ENCODE measurements around the gene PTPRM.

PTPRM gene

DNA sequence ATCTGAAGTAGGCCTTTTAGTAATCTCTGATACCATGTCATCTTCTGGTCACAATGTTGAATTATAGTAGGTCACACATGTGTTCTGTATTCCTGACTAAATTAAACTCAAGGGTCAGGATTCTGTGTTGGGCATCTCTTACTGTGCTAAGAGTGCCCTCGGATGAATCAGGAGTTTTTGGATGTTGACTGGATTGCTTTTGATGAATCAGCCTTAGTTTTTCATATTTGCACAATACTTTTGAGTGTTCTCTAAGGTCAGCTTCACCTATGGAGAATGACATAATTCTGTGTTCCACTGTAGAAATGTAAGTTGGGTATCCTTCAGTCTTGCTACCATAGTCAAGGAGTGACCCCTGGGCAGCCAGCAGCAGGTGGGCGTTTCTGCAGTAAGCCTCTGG is 190.1 kb downstream of the PTPRM start:
- Histone ChIP-seq H3K9ac (ENCODE audit: low read depth, low read length) (no peak overlapping the region), H3K27ac (ENCODE audit: low read depth, low read length) (no peak overlapping the region), H3K4me1 (ENCODE audit: control insufficient read depth, insufficient read depth, low read length) (no peaks in the 10 kb centered on the region; the same call in 1 of the 2 replicates)

GRCh38 chr18:7758764-7759163 is 191.6 kb downstream of the PTPRM start:
- Histone ChIP-seq H3K36me3 (ENCODE audit: control insufficient read depth, insufficient read depth, low read length) (no peaks in the 10 kb centered on the region), H3K4me1 (ENCODE audit: control insufficient read depth, insufficient read depth, low read length) (no peaks in the 10 kb centered on the region; the same call in 1 of the 2 replicates), H3K27ac (ENCODE audit: low read depth, low read length) (no peak overlapping the region), H3K4me3 (ENCODE audit: low read depth, low read length) (no peak overlapping the region), H3K9me3 (ENCODE audit: control insufficient read depth, insufficient read depth, low read length) (no peaks in the 10 kb centered on the region), H3K27me3 (ENCODE audit: control insufficient read depth, insufficient read depth, low read length) (no peaks in the 10 kb centered on the region), H3K9ac (ENCODE audit: low read depth, low read length) (no peak overlapping the region)

More for the DNA sequence above, 190.1 kb downstream of the PTPRM start:
- H3K9me3 ChIP-seq (ENCODE audit: control insufficient read depth, insufficient read depth, low read length), result no peaks in the 10 kb centered on the region
- no peak overlapping the region for H3K4me3 ChIP-seq (ENCODE audit: low read depth, low read length)
- H3K27me3 ChIP-seq (ENCODE audit: control insufficient read depth, insufficient read depth, low read length), result no peaks in the 10 kb centered on the region
- H3K36me3 ChIP-seq (ENCODE audit: control insufficient read depth, insufficient read depth, low read length), result no peaks in the 10 kb centered on the region

GRCh38 chr18:7760967-7761948 is 194.1 kb downstream of the PTPRM start:
- Histone ChIP-seq H3K36me3 (ENCODE audit: control insufficient read depth, insufficient read depth, low read length) (no peaks in the 10 kb centered on the region), H3K4me1 (ENCODE audit: control insufficient read depth, insufficient read depth, low read length) (peaks cover 22% of the 10 kb centered on the region), H3K9ac (ENCODE audit: low read depth, low read length) (no peak overlapping the region)

DNA sequence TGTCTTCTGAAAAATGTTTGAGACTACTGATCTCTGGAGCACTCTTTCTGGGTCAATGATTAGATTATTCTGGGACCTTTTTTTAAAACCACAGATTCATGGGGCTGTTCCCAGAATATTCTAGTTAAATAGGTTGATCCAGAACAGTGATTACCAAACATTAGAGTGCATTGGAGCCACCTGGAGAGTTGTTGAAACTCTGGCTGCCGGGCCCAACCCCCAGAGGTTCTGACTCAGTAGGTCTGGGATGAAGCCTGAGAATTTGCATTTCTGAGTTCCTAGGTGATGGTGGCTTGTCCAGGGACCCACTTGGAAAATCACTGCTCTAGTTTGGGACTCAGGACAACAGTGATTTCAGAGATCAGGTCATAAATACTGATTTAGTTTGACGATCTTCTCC is 197.3 kb downstream of the PTPRM start:
- H3K9me3 ChIP-seq (ENCODE audit: control insufficient read depth, insufficient read depth, low read length), result no peaks in the 10 kb centered on the region
- H3K27me3 ChIP-seq (ENCODE audit: control insufficient read depth, insufficient read depth, low read length), result no peaks in the 10 kb centered on the region
- peaks cover 25% of the 10 kb centered on the region for H3K4me1 ChIP-seq (ENCODE audit: control insufficient read depth, insufficient read depth, low read length)
- H3K36me3 ChIP-seq (ENCODE audit: control insufficient read depth, insufficient read depth, low read length), result no peaks in the 10 kb centered on the region
- H3K27ac ChIP-seq (ENCODE audit: low read depth, low read length), result no peak overlapping the region
- no peak overlapping the region for H3K9ac ChIP-seq (ENCODE audit: low read depth, low read length)
- H3K4me3 ChIP-seq (ENCODE audit: low read depth, low read length), result no peak overlapping the region

More at GRCh38 chr18:7760967-7761948, 194.1 kb downstream of the PTPRM start:
- no peaks in the 10 kb centered on the region for H3K27me3 ChIP-seq (ENCODE audit: control insufficient read depth, insufficient read depth, low read length)
- H3K27ac ChIP-seq (ENCODE audit: low read depth, low read length), result no peak overlapping the region
- no peak overlapping the region for H3K4me3 ChIP-seq (ENCODE audit: low read depth, low read length)
- no peaks in the 10 kb centered on the region for H3K9me3 ChIP-seq (ENCODE audit: control insufficient read depth, insufficient read depth, low read length)

DNA sequence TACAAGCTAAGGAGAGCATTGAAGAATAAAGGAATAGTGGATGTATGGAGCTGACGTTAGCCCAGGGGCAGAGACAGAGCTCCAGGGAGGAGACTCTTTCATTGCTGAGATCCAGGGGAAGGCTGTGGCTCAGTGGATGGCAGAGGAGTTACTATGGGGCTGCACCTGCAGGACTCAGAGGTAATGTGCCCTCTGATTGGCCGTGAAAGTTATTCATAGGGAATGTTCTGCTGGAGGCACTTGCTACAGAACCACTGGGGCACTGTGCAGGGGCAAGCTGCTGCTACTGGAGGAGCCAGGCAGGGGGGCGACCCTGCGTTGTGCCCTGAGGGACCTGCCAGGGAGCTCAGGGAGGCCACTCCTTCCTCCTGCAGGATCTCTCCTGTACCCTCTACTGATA is 199.2 kb downstream of the PTPRM start:
- Histone ChIP-seq H3K4me3 (ENCODE audit: low read depth, low read length) (no peak overlapping the region), H3K9ac (ENCODE audit: low read depth, low read length) (no peak overlapping the region), H3K9me3 (ENCODE audit: control insufficient read depth, insufficient read depth, low read length) (no peaks in the 10 kb centered on the region), H3K27me3 (ENCODE audit: control insufficient read depth, insufficient read depth, low read length) (no peaks in the 10 kb centered on the region), H3K4me1 (ENCODE audit: control insufficient read depth, insufficient read depth, low read length) (peaks cover 25% of the 10 kb centered on the region), H3K36me3 (ENCODE audit: control insufficient read depth, insufficient read depth, low read length) (no peaks in the 10 kb centered on the region), H3K27ac (ENCODE audit: low read depth, low read length) (no peak overlapping the region)

DNA sequence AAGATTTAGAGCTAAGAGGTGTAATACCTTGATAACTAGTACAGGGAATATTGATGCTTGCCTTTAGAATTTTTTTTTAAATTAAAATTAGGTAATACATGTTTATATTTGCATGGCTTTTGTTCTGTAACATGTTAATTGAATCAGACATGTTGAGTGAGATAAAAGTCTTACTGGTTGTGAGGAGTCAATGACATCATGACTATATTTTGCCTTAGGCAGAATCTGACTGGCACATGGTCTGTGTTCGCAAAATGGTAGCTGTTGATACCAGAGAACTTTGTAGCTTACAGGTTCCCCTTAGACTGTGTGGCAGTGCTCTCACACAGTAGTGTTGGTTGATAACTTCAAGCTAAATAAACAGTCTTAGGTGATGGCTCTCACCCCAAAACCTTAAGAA is 199.7 kb downstream of the PTPRM start:
- H3K36me3 ChIP-seq (ENCODE audit: control insufficient read depth, insufficient read depth, low read length), result no peaks in the 10 kb centered on the region
- no peak overlapping the region for H3K4me3 ChIP-seq (ENCODE audit: low read depth, low read length)
- no peaks in the 10 kb centered on the region for H3K27me3 ChIP-seq (ENCODE audit: control insufficient read depth, insufficient read depth, low read length)
- H3K27ac ChIP-seq (ENCODE audit: low read depth, low read length), result no peak overlapping the region
- no peaks in the 10 kb centered on the region for H3K9me3 ChIP-seq (ENCODE audit: control insufficient read depth, insufficient read depth, low read length)
- no peak overlapping the region for H3K9ac ChIP-seq (ENCODE audit: low read depth, low read length)
- H3K4me1 ChIP-seq (ENCODE audit: control insufficient read depth, insufficient read depth, low read length), result peaks cover 25% of the 10 kb centered on the region

- H3K27me3 ChIP-seq (ENCODE audit: control insufficient read depth, insufficient read depth, low read length), result no peaks in the 10 kb centered on the region
- H3K27ac ChIP-seq (ENCODE audit: low read depth, low read length), result no peak overlapping the region
- H3K9ac ChIP-seq (ENCODE audit: low read depth, low read length), result no peak overlapping the region
- H3K4me1 ChIP-seq (ENCODE audit: control insufficient read depth, insufficient read depth, low read length), result peaks cover 7% of the 10 kb centered on the region
- no peaks in the 10 kb centered on the region for H3K36me3 ChIP-seq (ENCODE audit: control insufficient read depth, insufficient read depth, low read length)
- no peak overlapping the region for H3K4me3 ChIP-seq (ENCODE audit: low read depth, low read length)
- no peaks in the 10 kb centered on the region for H3K9me3 ChIP-seq (ENCODE audit: control insufficient read depth, insufficient read depth, low read length)
Observed at GRCh38 chr18:7770908-7771307, 203.8 kb downstream of the PTPRM start.

GRCh38 chr18:7772510-7772888 is 205.4 kb downstream of the PTPRM start:
- Histone ChIP-seq H3K4me3 (ENCODE audit: low read depth, low read length) (no peak overlapping the region), H3K27ac (ENCODE audit: low read depth, low read length) (no peak overlapping the region), H3K27me3 (ENCODE audit: control insufficient read depth, insufficient read depth, low read length) (no peaks in the 10 kb centered on the region), H3K4me1 (ENCODE audit: control insufficient read depth, insufficient read depth, low read length) (no peaks in the 10 kb centered on the region), H3K36me3 (ENCODE audit: control insufficient read depth, insufficient read depth, low read length) (no peaks in the 10 kb centered on the region), H3K9me3 (ENCODE audit: control insufficient read depth, insufficient read depth, low read length) (no peaks in the 10 kb centered on the region), H3K9ac (ENCODE audit: low read depth, low read length) (no peak overlapping the region)

- Histone ChIP-seq H3K27me3 (ENCODE audit: control insufficient read depth, insufficient read depth, low read length) (no peaks in the 10 kb centered on the region), H3K9ac (ENCODE audit: low read depth, low read length) (no peak overlapping the region), H3K4me3 (ENCODE audit: low read depth, low read length) (no peak overlapping the region), H3K27ac (ENCODE audit: low read depth, low read length) (no peak overlapping the region), H3K36me3 (ENCODE audit: control insufficient read depth, insufficient read depth, low read length) (no peaks in the 10 kb centered on the region), H3K9me3 (ENCODE audit: control insufficient read depth, insufficient read depth, low read length) (no peaks in the 10 kb centered on the region), H3K4me1 (ENCODE audit: control insufficient read depth, insufficient read depth, low read length) (no peaks in the 10 kb centered on the region)
Observed at GRCh38 chr18:7772951-7773350, 205.8 kb downstream of the PTPRM start.

DNA sequence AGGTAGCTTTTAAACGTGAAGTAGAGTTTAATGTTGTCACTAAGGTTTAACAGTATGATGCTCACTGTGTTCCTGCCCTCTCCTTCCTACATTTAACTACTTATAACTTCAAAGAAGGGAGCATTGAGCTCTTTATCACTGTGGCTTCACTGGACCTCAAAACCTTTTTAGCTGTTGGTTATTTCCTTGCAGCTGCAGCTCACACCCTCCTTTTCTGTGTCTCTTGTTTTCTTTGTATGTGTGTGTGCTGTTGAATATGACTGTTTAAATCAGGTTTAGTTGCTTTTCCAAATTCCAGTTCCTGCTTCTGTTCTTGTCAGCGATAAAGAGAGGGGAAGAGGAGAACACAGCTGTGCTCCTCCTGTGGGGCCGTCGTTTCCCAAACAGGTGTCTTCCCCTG is 208.0 kb downstream of the PTPRM start:
- Histone ChIP-seq H3K9me3 (ENCODE audit: control insufficient read depth, insufficient read depth, low read length) (no peaks in the 10 kb centered on the region), H3K9ac (ENCODE audit: low read depth, low read length) (no peak overlapping the region), H3K36me3 (ENCODE audit: control insufficient read depth, insufficient read depth, low read length) (no peaks in the 10 kb centered on the region), H3K27me3 (ENCODE audit: control insufficient read depth, insufficient read depth, low read length) (no peaks in the 10 kb centered on the region), H3K27ac (ENCODE audit: low read depth, low read length) (no peak overlapping the region), H3K4me3 (ENCODE audit: low read depth, low read length) (no peak overlapping the region), H3K4me1 (ENCODE audit: control insufficient read depth, insufficient read depth, low read length) (no peaks in the 10 kb centered on the region)

DNA sequence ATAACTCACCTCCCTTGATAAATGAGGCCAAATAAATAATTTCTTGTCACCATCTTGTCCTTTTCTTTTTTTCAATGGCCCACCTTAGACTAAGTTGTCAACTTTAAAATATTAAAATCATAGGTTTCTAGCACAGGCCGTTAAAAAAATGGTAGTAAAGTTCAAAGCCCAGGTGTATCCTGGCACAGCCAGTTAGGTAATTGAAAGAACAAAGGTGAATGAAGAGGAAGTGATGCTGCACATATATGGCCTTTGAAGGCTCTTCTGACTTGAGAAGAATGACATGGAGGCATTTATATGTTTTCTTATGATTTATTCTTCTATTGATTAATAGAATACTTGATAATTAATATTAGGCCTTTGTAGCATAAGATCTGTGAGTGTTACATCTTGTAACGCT is 208.7 kb downstream of the PTPRM start:
- Histone ChIP-seq H3K36me3 (ENCODE audit: control insufficient read depth, insufficient read depth, low read length) (no peaks in the 10 kb centered on the region), H3K4me1 (ENCODE audit: control insufficient read depth, insufficient read depth, low read length) (no peaks in the 10 kb centered on the region), H3K9me3 (ENCODE audit: control insufficient read depth, insufficient read depth, low read length) (no peaks in the 10 kb centered on the region), H3K9ac (ENCODE audit: low read depth, low read length) (no peak overlapping the region), H3K27ac (ENCODE audit: low read depth, low read length) (no peak overlapping the region), H3K4me3 (ENCODE audit: low read depth, low read length) (no peak overlapping the region), H3K27me3 (ENCODE audit: control insufficient read depth, insufficient read depth, low read length) (no peaks in the 10 kb centered on the region)

Measured in HUES48 (cell line).